Islet of Langerhans (tissue), 1 donor: ENCODE results near the gene NR5A1.

Source experiments
- FAIRE-seq: peaks from one replicate; lab custom pipeline; 2011; peaks lifted over from hg19 to GRCh38; lab: Jason Lieb, UNC

Gene NR5A1

DNA sequence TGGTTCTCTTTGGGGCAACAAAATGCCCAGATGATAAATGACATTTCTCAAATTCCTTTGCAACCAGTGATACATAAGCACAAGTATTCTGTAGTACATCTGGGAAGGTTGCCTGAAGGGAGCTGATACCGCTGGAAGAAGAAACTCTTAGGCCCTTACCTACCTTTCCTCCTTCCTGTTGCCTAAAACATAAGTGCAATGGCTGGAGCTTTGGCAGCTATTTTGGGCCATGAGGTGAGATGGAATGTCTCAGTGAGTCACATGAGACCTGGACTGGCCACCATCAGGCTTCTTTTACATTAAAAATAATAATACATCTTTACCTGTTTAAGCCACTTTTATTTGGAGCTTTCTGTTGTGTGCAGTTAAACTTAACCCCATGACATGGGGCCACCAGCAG, 68.1 kb downstream of the NR5A1 start:
- FAIRE-seq: no peak

GRCh38 chr9:124438091-124438490, 69.1 kb downstream of the NR5A1 start:
- FAIRE-seq: no peak

DNA sequence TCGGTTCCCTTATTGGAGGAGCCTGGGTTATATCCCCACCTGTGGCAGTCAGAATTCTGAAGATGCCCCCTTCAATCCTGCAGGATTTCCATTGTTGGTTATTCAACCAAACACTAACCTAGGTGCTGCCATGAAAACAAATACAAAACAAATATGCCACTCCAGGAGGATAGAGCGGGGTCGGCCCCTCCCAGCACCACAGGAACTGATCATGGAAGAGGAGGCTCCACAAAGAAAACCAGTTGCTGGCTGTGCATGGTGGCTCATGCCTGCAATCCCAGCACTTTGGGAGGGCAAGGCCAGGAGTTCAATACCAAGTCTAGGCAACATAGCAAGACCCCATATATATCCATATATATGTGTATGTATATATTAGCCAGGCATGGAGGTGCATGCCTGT, 70.1 kb downstream of the NR5A1 start:
- no peak for FAIRE-seq

- no peak for FAIRE-seq
Observed at GRCh38 chr9:124436320-124436719, 70.9 kb downstream of the NR5A1 start.
